Measurements from ENCODE around the gene LGALS12. TPM values are rescaled to one million over a fixed set of nuclear protein-coding genes. Genes with fewer than 3 reads are reported as not detected.
"Not testable (repeated sequence)": the region's sequence is repeated elsewhere in the genome, so short reads cannot be mapped to it uniquely, and the experiment has no call there.

Gene LGALS12
- total and polyA plus RNA-seq, 2 donors (not counting 1 experiment from before 2014, with no cell fraction given) = not detected

DNA sequence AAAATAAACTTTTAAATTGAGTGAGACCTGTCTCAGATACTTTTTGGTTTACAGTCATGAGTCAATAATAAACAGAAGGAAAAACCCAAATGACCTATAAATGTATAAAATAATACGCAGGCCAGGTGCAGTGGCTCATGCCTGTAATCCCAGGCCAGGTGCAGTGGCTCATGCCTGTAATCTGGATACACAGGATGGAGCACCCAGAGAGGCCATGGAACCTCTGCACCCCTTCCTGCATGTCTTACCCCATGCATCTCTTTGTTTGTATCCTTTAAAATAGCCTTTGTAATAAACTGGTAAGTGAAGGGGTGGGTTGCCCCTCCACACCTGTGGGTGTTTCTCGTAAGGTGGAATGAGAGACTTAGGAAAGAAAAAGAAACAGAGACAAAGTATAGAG, 21.8 kb downstream of the LGALS12 start:
- no peak for TF ChIP-seq CTCF (conservative IDR thresholded peaks at IDR 0.05 in 1 of 2, IDR thresholded peaks at IDR 0.05 in 1 of 2; ENCODE audit: low read depth in 1 of 2, low read length in 2 of 2)
- TF ChIP-seq EZH2 (IDR thresholded peaks at IDR 0.05; ENCODE audit: low read length, missing control alignments) = no peak
- no peaks in the 10 kb centered on the region for H3K79me2 ChIP-seq (ENCODE audit: control insufficient read depth, insufficient read depth, low read length)
- no peaks in the 10 kb centered on the region for H3K9me3 ChIP-seq (ENCODE audit: control insufficient read depth, insufficient read depth, low read depth, low read length)
- H3K27ac ChIP-seq (ENCODE audit: insufficient read depth, low read length) = no peak overlapping the region
- no peak for DNase-seq (ENCODE audit: low read depth in 2 of 2)
- H3K9ac ChIP-seq (ENCODE audit: insufficient read depth, low read length) = no peak overlapping the region
- no peak overlapping the region for H2AFZ ChIP-seq (ENCODE audit: low read length)
- no peaks in the 10 kb centered on the region for H4K20me1 ChIP-seq (ENCODE audit: control insufficient read depth, extremely low read depth, insufficient read depth, low read length)
- no peaks in the 10 kb centered on the region for H3K36me3 ChIP-seq (ENCODE audit: control insufficient read depth, insufficient read depth, low read length)
- H3K27me3 ChIP-seq (ENCODE audit: control insufficient read depth, insufficient read depth, low read length) = no peaks in the 10 kb centered on the region
- peaks cover 7% of the 10 kb centered on the region for H3K4me1 ChIP-seq (ENCODE audit: control insufficient read depth, extremely low read depth, insufficient read depth, low read length)
- no peak overlapping the region for H3K4me2 ChIP-seq (ENCODE audit: extremely low read depth, insufficient read depth, low read length)
- no peak overlapping the region for H3K4me3 ChIP-seq (replicated peaks in 1 of 4; ENCODE audit: control extremely low read depth in 1 of 4, insufficient read depth in 1 of 4, low read depth in 3 of 4, low read length in 4 of 4)

- not testable (repeated sequence) for H2AFZ ChIP-seq (ENCODE audit: low read length); H3K79me2 ChIP-seq (ENCODE audit: control insufficient read depth, insufficient read depth, low read length); H3K4me3 ChIP-seq (replicated peaks in 1 of 4; ENCODE audit: control extremely low read depth in 1 of 4, insufficient read depth in 1 of 4, low read depth in 3 of 4, low read length in 4 of 4); H4K20me1 ChIP-seq (ENCODE audit: control insufficient read depth, extremely low read depth, insufficient read depth, low read length); H3K9ac ChIP-seq (ENCODE audit: insufficient read depth, low read length); H3K9me3 ChIP-seq (ENCODE audit: control insufficient read depth, insufficient read depth, low read depth, low read length); H3K4me1 ChIP-seq (ENCODE audit: control insufficient read depth, extremely low read depth, insufficient read depth, low read length); H3K4me2 ChIP-seq (ENCODE audit: extremely low read depth, insufficient read depth, low read length); DNase-seq (ENCODE audit: low read depth in 2 of 2); H3K27ac ChIP-seq (ENCODE audit: insufficient read depth, low read length); H3K27me3 ChIP-seq (ENCODE audit: control insufficient read depth, insufficient read depth, low read length); H3K36me3 ChIP-seq (ENCODE audit: control insufficient read depth, insufficient read depth, low read length)
These were observed 22.3 kb downstream of the LGALS12 start for GRCh38 chr11:63528156-63528555.

- H3K9ac ChIP-seq (ENCODE audit: insufficient read depth, low read length); H2AFZ ChIP-seq (ENCODE audit: low read length); H3K36me3 ChIP-seq (ENCODE audit: control insufficient read depth, insufficient read depth, low read length); H3K27ac ChIP-seq (ENCODE audit: insufficient read depth, low read length); H3K9me3 ChIP-seq (ENCODE audit: control insufficient read depth, insufficient read depth, low read depth, low read length); H3K4me2 ChIP-seq (ENCODE audit: extremely low read depth, insufficient read depth, low read length); H3K4me3 ChIP-seq (replicated peaks in 1 of 4; ENCODE audit: control extremely low read depth in 1 of 4, insufficient read depth in 1 of 4, low read depth in 3 of 4, low read length in 4 of 4); DNase-seq (ENCODE audit: low read depth in 2 of 2); H3K27me3 ChIP-seq (ENCODE audit: control insufficient read depth, insufficient read depth, low read length); H3K4me1 ChIP-seq (ENCODE audit: control insufficient read depth, extremely low read depth, insufficient read depth, low read length); H4K20me1 ChIP-seq (ENCODE audit: control insufficient read depth, extremely low read depth, insufficient read depth, low read length); H3K79me2 ChIP-seq (ENCODE audit: control insufficient read depth, insufficient read depth, low read length): not testable (repeated sequence)
These were observed 22.9 kb downstream of the LGALS12 start for GRCh38 chr11:63528729-63529278.

GRCh38 chr11:63529373-63529772, 23.5 kb downstream of the LGALS12 start:
- not testable (repeated sequence) for H3K9ac ChIP-seq (ENCODE audit: insufficient read depth, low read length); H3K4me3 ChIP-seq (replicated peaks in 1 of 4; ENCODE audit: control extremely low read depth in 1 of 4, insufficient read depth in 1 of 4, low read depth in 3 of 4, low read length in 4 of 4); H3K4me2 ChIP-seq (ENCODE audit: extremely low read depth, insufficient read depth, low read length); H3K9me3 ChIP-seq (ENCODE audit: control insufficient read depth, insufficient read depth, low read depth, low read length); H3K79me2 ChIP-seq (ENCODE audit: control insufficient read depth, insufficient read depth, low read length); H3K27ac ChIP-seq (ENCODE audit: insufficient read depth, low read length); DNase-seq (ENCODE audit: low read depth in 2 of 2); H3K4me1 ChIP-seq (ENCODE audit: control insufficient read depth, extremely low read depth, insufficient read depth, low read length); H4K20me1 ChIP-seq (ENCODE audit: control insufficient read depth, extremely low read depth, insufficient read depth, low read length); H2AFZ ChIP-seq (ENCODE audit: low read length); H3K36me3 ChIP-seq (ENCODE audit: control insufficient read depth, insufficient read depth, low read length); H3K27me3 ChIP-seq (ENCODE audit: control insufficient read depth, insufficient read depth, low read length)

Data from fibroblast of lung (primary cell).